BLaER1 (cell line): ENCODE data around the gene HEG1.

Experiments used
- H3K27ac ChIP-seq: shearing (Covaris generic); formaldehyde crosslinking; 2 replicates; pipeline ENCODE4 v1.8.1; 2022
- H3K27me3 ChIP-seq: shearing (Covaris generic); formaldehyde crosslinking; 2 replicates; pipeline ENCODE4 v1.8.1; 2022
- H3K36me3 ChIP-seq: shearing (Covaris generic); formaldehyde crosslinking; 2 replicates; pipeline ENCODE4 v1.8.1; 2022
- H3K4me1 ChIP-seq: shearing (Covaris generic); formaldehyde crosslinking; 2 replicates; pipeline ENCODE4 v1.8.1; 2022
- H3K4me2 ChIP-seq: shearing (Covaris generic); formaldehyde crosslinking; 2 replicates; pipeline ENCODE4 v1.8.1; 2022
- H3K4me3 ChIP-seq: shearing (Covaris generic); formaldehyde crosslinking; 2 replicates; pipeline ENCODE4 v1.8.1; 2022
- H3K9ac ChIP-seq: shearing (Covaris generic); formaldehyde crosslinking; 2 replicates; pipeline ENCODE4 v1.8.1; 2022
- H3K9me3 ChIP-seq: shearing (Covaris generic); formaldehyde crosslinking; 2 replicates; pipeline ENCODE4 v1.8.1; 2022
- H4K20me1 ChIP-seq: shearing (Covaris generic); formaldehyde crosslinking; 2 replicates; pipeline ENCODE4 v1.8.1; 2022
- Cebpa-rat ChIP-seq: shearing (Covaris generic); IDR thresholded peaks from 2 replicates; pipeline ENCODE4 v1.8.1; 2022

The HEG1 gene

GRCh38 chr3:125050488-125051090, 5.2 kb downstream of the HEG1 start:
- Histone ChIP-seq H3K4me3 (no peak overlapping the region), H3K9ac (no peak overlapping the region), H3K27ac (no peak overlapping the region), H3K4me1 (peaks cover 59% of the 10 kb centered on the region), H4K20me1 (peaks cover 45% of the 10 kb centered on the region), H3K27me3 (no peaks in the 10 kb centered on the region), H3K9me3 (no peaks in the 10 kb centered on the region), H3K4me2 (peak overlapping the region; percentile 92), H3K36me3 (peaks cover 12% of the 10 kb centered on the region; the same call in 1 of the 2 replicates)
- no peak for TF ChIP-seq Cebpa-rat

- Histone ChIP-seq H3K4me1 (peaks cover 69% of the 10 kb centered on the region), H3K27me3 (no peaks in the 10 kb centered on the region), H3K9ac (no peak overlapping the region), H3K27ac (no peak overlapping the region), H3K9me3 (no peaks in the 10 kb centered on the region), H3K4me3 (no peak overlapping the region), H4K20me1 (peaks cover 45% of the 10 kb centered on the region), H3K4me2 (no peak overlapping the region), H3K36me3 (peaks cover 12% of the 10 kb centered on the region; the same call in 1 of the 2 replicates)
- no peak for TF ChIP-seq Cebpa-rat
Observed at GRCh38 chr3:125048282-125048681, 7.5 kb downstream of the HEG1 start.

GRCh38 chr3:125045965-125046364, 9.8 kb downstream of the HEG1 start:
- no peak for TF ChIP-seq Cebpa-rat
- peaks cover 25% of the 10 kb centered on the region for H4K20me1 ChIP-seq
- peaks cover 51% of the 10 kb centered on the region for H3K4me1 ChIP-seq

GRCh38 chr3:125045194-125045593, 10.6 kb downstream of the HEG1 start:
- no peak for TF ChIP-seq Cebpa-rat
- Histone ChIP-seq H3K4me3 (no peak overlapping the region), H3K27me3 (no peaks in the 10 kb centered on the region), H3K4me1 (peaks cover 44% of the 10 kb centered on the region), H3K27ac (no peak overlapping the region), H3K36me3 (peaks cover 12% of the 10 kb centered on the region; the same call in 1 of the 2 replicates), H3K4me2 (0 out of 2 replicates have a peak overlapping the region, but pooled peaks have one; percentile 23), H4K20me1 (peaks cover 17% of the 10 kb centered on the region), H3K9me3 (no peaks in the 10 kb centered on the region), H3K9ac (no peak overlapping the region)

More at GRCh38 chr3:125045965-125046364, 9.8 kb downstream of the HEG1 start:
- peaks cover 12% of the 10 kb centered on the region; the same call in 1 of the 2 replicates for H3K36me3 ChIP-seq
- H3K4me3 ChIP-seq, result no peak overlapping the region
- H3K27me3 ChIP-seq, result no peaks in the 10 kb centered on the region
- H3K9me3 ChIP-seq, result no peaks in the 10 kb centered on the region
- no peak overlapping the region for H3K27ac ChIP-seq
- H3K4me2 ChIP-seq, result no peak overlapping the region
- H3K9ac ChIP-seq, result no peak overlapping the region

- TF ChIP-seq Cebpa-rat, result no peak
- Histone ChIP-seq H3K36me3 (peaks cover 12% of the 10 kb centered on the region; the same call in 1 of the 2 replicates), H3K27ac (peak overlapping the region; percentile 70), H3K4me3 (no peak overlapping the region), H3K27me3 (no peaks in the 10 kb centered on the region), H3K4me2 (peak overlapping the region; percentile 63), H3K9me3 (no peaks in the 10 kb centered on the region), H3K4me1 (peaks cover 41% of the 10 kb centered on the region), H4K20me1 (peaks cover 11% of the 10 kb centered on the region), H3K9ac (peak overlapping the region; percentile 26; the same call in 1 of the 2 replicates)
Observed at GRCh38 chr3:125043599-125044151, 12.1 kb downstream of the HEG1 start.

GRCh38 chr3:125042725-125043406, 12.9 kb downstream of the HEG1 start:
- peaks cover 8% of the 10 kb centered on the region; the same call in 1 of the 2 replicates for H4K20me1 ChIP-seq
- no peak overlapping the region for H3K9ac ChIP-seq
- H3K9me3 ChIP-seq, result no peaks in the 10 kb centered on the region
- TF ChIP-seq Cebpa-rat, result no peak
- H3K4me1 ChIP-seq, result peaks cover 41% of the 10 kb centered on the region
- peaks cover 7% of the 10 kb centered on the region; the same call in 1 of the 2 replicates for H3K36me3 ChIP-seq
- peak overlapping the region; percentile 70; the same call in 1 of the 2 replicates for H3K27ac ChIP-seq
- H3K4me3 ChIP-seq, result no peak overlapping the region
- H3K4me2 ChIP-seq, result peak overlapping the region; percentile 63
- H3K27me3 ChIP-seq, result no peaks in the 10 kb centered on the region

- H3K9me3 ChIP-seq, result peaks cover 16% of the 10 kb centered on the region
- H3K4me1 ChIP-seq, result peaks cover 25% of the 10 kb centered on the region
- H3K4me3 ChIP-seq, result no peak overlapping the region
- TF ChIP-seq Cebpa-rat, result no peak
- H3K4me2 ChIP-seq, result 0 out of 2 replicates have a peak overlapping the region, but pooled peaks have one; percentile 1
- no peak overlapping the region for H3K9ac ChIP-seq
- no peaks in the 10 kb centered on the region for H3K27me3 ChIP-seq
- H3K36me3 ChIP-seq, result no peaks in the 10 kb centered on the region; the same call in 1 of the 2 replicates
- H3K27ac ChIP-seq, result no peak overlapping the region
- H4K20me1 ChIP-seq, result 0 out of 2 replicates have a peak, but pooled peaks cover 5% of the 10 kb centered on the region
Observed at GRCh38 chr3:125039131-125040100, 16.4 kb downstream of the HEG1 start.

GRCh38 chr3:125037498-125038150, 18.2 kb downstream of the HEG1 start:
- Histone ChIP-seq H3K9ac (no peak overlapping the region), H3K4me1 (peaks cover 17% of the 10 kb centered on the region)
- TF ChIP-seq Cebpa-rat, result no peak

More at GRCh38 chr3:125037498-125038150, 18.2 kb downstream of the HEG1 start:
- H3K27me3 ChIP-seq, result no peaks in the 10 kb centered on the region
- no peaks in the 10 kb centered on the region; the same call in 1 of the 2 replicates for H3K36me3 ChIP-seq
- H3K4me2 ChIP-seq, result no peak overlapping the region
- no peak overlapping the region for H3K4me3 ChIP-seq
- 0 out of 2 replicates have a peak, but pooled peaks cover 5% of the 10 kb centered on the region for H4K20me1 ChIP-seq
- peaks cover 18% of the 10 kb centered on the region for H3K9me3 ChIP-seq
- H3K27ac ChIP-seq, result no peak overlapping the region
